Coronary artery (tissue), 2 donors: ENCODE results near the gene EFHB.

Experiments
- DNase-seq: peaks from one replicate; pipeline ENCODE4 v3.0.0-alpha.2; 2017; ENCODE audit warnings: low spot score
- H3K27ac ChIP-seq, 2 donors: fragments of 200-600 bp; sonication (generic); one replicate each; pipeline ENCODE4 v1.5.1; 2016 to 2019
- H3K4me3 ChIP-seq: fragments of 200-600 bp; sonication (generic); 2 replicates; pipeline ENCODE4 v1.5.1; 2016; ENCODE audit warnings: mild to moderate bottlenecking, moderate library complexity
- TF ChIP-seq, protein P1 (sequence below): fragments of 200-600 bp; sonication (generic); IDR thresholded peaks from one replicate; pipeline ENCODE4 v1.5.1; 2019; ENCODE audit warnings: antibody characterized with exemption

The EFHB gene

DNA sequence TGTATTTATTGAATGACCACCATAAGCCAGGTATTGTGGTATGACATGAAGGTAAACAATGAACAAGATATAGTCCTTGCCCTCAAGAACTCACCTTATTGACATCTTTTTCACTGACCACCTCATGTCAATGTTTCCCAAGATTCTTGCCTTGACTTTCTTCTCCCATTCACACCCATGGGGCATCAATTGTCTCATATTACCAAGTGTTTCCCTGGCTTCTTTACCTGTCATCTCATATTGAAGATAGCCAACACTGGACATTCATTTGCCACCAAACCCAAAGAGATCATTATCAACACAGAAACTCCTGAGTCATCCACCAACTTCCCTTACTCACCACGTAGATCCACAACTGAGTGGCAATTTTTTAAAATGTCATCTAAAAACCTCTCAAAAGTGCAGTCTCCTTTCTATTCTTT lies 2.2 kb downstream of the EFHB start:
- no peak for DNase-seq
- TF ChIP-seq, protein P1, sequence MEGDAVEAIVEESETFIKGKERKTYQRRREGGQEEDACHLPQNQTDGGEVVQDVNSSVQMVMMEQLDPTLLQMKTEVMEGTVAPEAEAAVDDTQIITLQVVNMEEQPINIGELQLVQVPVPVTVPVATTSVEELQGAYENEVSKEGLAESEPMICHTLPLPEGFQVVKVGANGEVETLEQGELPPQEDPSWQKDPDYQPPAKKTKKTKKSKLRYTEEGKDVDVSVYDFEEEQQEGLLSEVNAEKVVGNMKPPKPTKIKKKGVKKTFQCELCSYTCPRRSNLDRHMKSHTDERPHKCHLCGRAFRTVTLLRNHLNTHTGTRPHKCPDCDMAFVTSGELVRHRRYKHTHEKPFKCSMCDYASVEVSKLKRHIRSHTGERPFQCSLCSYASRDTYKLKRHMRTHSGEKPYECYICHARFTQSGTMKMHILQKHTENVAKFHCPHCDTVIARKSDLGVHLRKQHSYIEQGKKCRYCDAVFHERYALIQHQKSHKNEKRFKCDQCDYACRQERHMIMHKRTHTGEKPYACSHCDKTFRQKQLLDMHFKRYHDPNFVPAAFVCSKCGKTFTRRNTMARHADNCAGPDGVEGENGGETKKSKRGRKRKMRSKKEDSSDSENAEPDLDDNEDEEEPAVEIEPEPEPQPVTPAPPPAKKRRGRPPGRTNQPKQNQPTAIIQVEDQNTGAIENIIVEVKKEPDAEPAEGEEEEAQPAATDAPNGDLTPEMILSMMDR = no peak
- Histone ChIP-seq H3K27ac (no peak overlapping the region), H3K4me3 (no peak overlapping the region)

DNA sequence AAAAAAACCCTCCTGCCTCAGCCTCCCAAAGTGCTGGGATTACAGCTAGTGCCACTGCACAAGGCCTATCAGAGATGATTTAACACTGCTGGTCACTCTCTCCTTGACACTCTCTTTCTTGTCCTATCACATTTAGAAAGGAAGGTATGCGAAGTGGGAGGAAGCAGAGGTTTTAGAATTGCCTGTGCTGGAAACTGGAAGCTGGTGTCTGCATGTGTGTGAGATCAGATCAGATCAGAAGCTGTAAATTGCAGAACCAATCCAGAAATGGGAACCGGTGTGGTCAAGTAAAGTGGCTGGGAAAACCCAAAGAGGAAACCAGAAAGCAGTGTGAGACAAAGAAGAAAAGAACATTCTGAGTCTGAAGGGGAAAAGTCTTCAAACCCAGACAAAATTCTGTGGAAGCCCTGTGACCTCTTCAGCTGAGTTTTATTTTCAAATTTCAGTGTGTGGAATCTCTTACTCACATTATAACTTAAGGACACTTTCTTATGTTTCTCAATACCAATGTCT lies 2.8 kb downstream of the EFHB start:
- no peak for DNase-seq
- Histone ChIP-seq H3K27ac (no peak overlapping the region), H3K4me3 (no peak overlapping the region)
- TF ChIP-seq, protein P1 = no peak

DNA sequence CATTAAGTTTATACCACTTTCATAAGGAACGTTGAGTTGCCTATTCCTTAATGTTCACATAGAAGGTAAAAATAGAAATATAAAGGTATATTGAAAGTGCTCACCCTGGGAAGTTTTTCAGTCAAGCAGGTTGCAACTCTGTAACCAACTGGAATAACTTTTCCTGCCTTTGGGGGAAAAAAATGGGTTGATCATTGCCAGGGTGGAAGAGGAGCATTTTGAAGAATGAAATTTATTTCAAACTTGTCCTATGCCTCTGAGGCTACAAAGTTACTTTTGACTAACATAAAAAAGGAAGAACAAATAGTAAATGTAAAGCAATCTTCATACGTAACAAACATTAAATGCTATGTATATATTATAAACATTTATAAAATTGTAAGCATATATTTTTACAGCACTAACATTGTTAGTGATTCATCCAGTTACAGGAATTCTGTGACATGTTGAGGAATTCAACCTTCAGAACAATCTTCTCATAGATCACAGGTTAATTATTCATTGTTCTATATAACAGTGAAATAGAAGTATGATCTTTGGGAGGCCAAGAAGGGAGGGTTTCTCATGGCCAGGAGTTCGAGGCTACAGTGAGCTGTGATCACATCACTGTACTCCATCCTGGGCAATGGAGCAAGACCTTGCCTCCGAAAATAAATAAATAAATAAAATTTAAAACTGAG lies 13.5 kb downstream of the EFHB start:
- Histone ChIP-seq H3K27ac (no peak overlapping the region), H3K4me3 (no peak overlapping the region)
- DNase-seq = no peak
- TF ChIP-seq, protein P1 = no peak

DNA sequence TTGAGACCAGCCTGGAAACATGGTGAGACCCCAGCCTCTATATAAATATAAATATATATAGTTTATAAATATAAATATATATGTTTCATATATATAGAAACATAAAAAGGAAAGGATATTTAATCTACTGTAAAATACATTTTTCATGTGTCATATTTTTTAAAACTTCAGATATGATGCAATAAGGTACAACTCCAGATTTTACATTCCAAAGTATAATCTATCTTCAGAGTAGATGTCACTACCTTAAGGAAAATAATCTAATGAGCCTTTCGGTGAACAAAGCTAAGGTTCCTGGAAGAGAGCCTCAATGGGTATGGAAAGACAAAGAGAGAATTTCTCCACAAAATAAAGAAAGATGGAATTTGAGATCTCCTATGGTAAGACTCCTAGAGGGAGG lies 16.9 kb downstream of the EFHB start:
- TF ChIP-seq, protein P1 = no peak
- Histone ChIP-seq H3K4me3 (no peak overlapping the region), H3K27ac (no peak overlapping the region)
- DNase-seq = no peak

DNA sequence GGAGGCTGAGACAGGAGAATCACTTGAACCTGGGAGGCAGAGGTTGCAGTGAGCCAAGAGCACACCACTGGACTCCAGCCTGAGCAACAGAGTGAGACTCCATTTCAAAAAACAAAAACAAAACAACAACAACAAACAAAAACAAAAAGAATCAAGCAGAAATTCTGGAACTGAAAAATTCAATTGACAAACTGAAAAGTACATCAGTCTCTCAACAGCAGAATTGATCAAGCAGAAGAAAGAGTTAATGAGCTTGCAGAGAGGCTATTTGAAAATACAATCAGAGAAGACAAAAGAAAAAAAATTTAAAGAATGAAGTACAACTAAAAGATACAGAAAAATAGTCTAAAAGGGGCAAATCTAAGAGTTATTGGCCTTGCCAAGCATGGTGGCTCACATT lies 22.6 kb downstream of the EFHB start:
- H3K4me3 ChIP-seq = no peak overlapping the region
- TF ChIP-seq, protein P1 = no peak
- no peak overlapping the region for H3K27ac ChIP-seq
- no peak for DNase-seq

DNA sequence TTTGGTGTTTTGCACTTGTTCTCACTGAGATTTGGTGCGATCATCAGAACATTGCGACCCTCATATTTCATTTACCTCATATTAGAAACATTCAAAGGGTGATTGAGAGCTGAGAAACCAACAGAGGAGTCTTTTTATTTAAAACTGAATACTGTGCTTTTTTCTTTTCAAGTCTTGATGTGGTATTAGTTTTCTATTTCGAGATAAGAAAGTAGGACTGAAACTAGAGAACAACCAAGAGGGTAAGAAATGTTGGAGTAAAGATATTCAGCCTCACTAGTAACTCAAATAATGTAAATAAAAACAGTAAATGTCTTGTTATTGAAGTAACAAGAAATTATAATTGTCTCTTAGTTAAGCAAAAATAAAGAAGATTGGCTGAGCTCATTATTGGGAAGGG lies 26.5 kb downstream of the EFHB start:
- TF ChIP-seq, protein P1 = no peak
- no peak overlapping the region for H3K27ac ChIP-seq
- H3K4me3 ChIP-seq = no peak overlapping the region
- no peak for DNase-seq

DNA sequence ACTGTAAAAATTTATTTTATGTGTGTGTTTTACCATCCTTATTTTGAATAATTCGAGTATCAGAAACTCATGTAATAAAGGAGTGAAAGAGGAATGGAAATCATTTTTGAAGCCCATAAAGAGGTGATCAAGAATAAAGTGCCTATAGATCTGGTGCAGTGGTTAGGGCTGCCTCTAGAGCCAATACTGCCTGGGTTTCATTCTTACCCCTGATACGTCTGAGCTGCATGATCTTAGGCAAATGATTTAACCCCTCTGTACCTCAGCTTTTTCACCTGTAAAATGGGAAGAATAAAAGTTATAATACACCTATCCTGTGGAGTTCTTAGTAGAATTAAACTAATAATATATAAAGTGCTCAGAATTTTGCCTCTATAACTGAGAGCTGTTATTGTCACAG lies 30.4 kb downstream of the EFHB start:
- H3K4me3 ChIP-seq = no peak overlapping the region
- no peak for DNase-seq
- no peak overlapping the region for H3K27ac ChIP-seq
- TF ChIP-seq, protein P1 = no peak
